Hematopoietic multipotent progenitor cell (in vitro differentiated cells): ENCODE results near the gene HAPSTR1. TPM values are rescaled to one million over a fixed set of nuclear protein-coding genes. Genes with fewer than 3 reads are reported as not detected.
"Not testable (repeated sequence)": the region's sequence is repeated elsewhere in the genome, so short reads cannot be mapped to it uniquely, and the experiment has no call there.

Experiments used
- DNase-seq, 3 donors: peaks; one replicate each; pipeline ENCODE4 v3.0.0-alpha.2; 2011 to 2015; ENCODE audit warnings: low read depth in 2 of 3, low spot score in 2 of 3
- total RNA-seq: library from RNA; depleted of rRNA; stranded (reverse); fragments of >200 nt; gene quantifications from one replicate; pipeline ENCODE4 v1.2.3, GENCODE V29; 2012

HAPSTR1 gene
- total RNA-seq, result 49.3 TPM

GRCh38 chr16:9090960-9091866 lies at the start of gene HAPSTR1:
Gene HAPSTR1 (plus strand): TSS chr16:9091644. CDS start chr16:9092045, 401 bp downstream.
- peak; percentile 99 to 100 (median 100) for DNase-seq

- DNase-seq, result no peak
Measured at GRCh38 chr16:9042533-9042932, 48.9 kb upstream of the HAPSTR1 start.

- no peak for DNase-seq
Measured at GRCh38 chr16:9042964-9043680, 48.3 kb upstream of the HAPSTR1 start.

DNA sequence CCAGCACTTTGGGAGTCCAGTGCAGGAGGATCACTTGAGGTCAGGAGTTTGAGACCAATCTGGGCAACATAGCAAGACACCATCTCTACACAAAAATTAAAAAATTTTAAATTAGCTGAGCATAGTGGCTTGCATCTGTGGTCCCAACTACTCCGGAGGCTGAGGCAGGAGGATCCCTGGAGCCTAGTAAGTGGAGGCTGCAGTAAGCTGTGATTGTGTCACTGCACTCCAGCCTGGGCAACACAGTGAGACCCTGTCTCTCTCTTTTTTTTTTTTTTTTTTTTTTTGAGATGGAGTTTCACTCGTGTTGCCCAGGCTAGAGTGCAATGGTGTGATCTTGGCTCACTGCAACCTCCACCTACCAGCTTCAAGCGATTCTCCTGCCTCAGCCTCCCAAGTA lies 45.9 kb upstream of the HAPSTR1 start:
- DNase-seq, result not testable (repeated sequence)

DNA sequence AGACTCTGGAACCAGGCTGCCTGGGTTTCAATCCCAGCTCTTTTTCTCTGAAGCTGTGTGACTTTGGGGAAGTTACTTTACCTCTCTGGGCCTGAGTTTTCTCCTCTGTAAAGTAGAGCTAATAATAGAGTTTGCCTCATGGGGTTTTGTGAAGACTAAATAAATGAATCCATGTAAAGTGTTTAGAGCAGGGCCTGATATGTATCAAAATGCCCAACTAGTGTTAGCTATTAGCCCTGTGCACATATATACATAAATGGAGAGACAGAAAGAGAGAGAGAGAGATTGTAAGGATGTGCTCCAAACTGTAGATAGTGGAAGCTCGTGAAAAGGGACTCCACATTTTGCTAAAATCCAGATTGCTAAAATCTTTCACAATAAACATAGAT lies 44.8 kb upstream of the HAPSTR1 start:
- DNase-seq, result no peak

DNA sequence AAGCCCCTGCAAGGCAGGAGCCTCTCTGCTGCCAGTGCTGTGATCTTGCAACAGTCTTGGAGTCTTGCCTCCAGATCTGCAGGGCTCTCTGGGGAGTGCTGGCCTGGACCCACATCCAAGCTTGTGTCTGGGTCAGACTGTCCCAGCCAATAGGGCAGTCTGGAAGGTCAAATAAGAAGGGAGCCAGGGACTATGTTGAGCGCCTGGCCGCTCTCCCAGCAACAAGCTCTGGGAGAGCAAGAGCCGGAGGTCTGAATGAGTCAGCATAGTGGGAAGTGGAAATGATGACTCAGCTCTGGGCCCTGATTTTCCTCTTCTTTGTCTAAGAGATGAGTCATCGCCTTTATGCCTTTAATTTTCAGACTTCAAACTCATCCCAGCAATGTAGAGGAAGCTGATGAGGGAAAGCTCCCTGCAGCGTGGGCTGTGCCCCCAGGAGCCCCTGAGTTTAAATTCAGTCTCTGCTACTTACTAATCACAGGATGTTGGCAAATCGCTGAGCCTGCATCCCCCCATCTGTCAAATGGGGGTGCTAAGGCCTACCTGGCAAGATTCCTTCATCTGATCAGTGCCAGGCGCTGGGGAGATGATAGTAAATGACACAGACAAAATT lies 43.6 kb upstream of the HAPSTR1 start:
- peak in 2 of 3 donors; percentile 88 to 91 for DNase-seq

- DNase-seq, result no peak
Measured at GRCh38 chr16:9048302-9048700, 43.1 kb upstream of the HAPSTR1 start.

DNA sequence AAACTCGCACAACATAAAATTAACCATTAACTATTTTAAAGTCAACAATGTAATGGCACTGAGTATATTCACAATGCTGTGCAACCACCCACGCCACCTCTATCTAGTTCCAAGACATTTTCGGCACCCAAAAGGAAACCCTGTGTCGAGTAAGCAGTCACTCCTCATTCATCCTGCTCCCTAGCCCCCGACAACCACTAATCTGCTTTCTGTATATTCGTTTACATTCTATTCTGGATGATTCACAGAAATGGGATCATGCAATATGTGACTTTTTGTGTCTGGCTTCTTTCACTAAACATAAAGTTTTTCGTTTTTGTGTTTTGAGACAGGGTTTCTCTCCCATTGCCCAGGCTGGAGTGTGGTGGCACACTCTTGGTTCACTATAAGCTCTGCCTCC lies 42.2 kb upstream of the HAPSTR1 start:
- DNase-seq, result no peak

DNA sequence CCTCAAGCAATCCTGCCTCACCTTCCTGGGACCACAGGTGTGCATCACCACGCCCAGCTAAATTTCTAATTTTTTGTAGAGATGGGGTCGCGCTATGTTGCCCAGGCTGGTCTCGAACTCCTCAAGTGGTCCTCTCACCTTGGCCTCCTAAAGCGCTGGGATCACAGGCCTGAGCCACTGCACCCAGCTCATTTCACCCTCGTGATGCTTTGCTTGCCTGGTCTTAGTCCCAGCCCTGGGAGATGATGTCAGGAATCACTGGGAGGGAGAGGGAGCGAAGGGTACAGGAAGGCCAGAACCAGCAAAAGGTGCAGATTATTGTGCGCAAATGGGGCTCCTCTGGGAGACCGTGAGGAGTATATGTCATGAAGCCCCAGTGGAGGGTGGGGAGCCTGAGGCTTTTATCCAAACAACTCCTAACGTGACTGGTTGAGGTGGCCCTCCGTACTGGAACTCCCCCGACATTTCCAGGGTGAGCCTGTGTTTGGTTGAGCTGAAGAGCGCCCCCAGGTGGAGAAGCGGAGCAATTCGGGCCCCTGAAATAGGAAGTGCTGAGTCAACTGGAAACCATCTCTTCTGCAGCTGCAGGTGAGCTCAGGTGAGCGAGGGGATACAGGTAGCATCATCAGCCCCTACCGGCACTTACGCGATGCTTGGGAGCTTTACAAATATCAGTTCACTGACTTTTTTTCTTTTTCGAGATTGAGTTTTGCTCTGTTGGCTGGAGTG lies 41.2 kb upstream of the HAPSTR1 start:
- peak in 2 of 3 donors; percentile 35 to 52 for DNase-seq

- DNase-seq, result peak in 2 of 3 donors; percentile 29 to 33
Measured at GRCh38 chr16:9053006-9053601, 38.3 kb upstream of the HAPSTR1 start.

- no peak for DNase-seq
Measured at GRCh38 chr16:9054460-9054859, 37.0 kb upstream of the HAPSTR1 start.

DNA sequence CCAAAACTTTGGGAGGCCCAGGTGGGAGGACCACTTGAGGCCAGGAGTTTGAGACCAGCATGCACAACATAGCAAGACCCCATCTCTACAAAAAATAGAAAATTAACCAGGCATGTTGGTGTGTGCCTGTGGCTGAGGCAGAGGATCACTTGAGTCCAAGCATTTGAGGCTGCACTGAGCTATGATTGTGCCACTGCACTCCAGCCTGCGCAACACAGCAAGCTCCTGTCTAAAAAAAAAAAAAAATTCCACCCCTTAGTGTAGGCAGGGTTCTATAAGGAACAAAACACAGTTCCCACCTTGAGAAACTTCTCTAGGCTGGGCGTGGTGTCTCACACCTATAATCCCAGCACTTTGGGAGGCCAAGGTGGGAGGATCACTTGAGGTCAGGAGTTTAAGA lies 36.3 kb upstream of the HAPSTR1 start:
- no peak for DNase-seq

DNA sequence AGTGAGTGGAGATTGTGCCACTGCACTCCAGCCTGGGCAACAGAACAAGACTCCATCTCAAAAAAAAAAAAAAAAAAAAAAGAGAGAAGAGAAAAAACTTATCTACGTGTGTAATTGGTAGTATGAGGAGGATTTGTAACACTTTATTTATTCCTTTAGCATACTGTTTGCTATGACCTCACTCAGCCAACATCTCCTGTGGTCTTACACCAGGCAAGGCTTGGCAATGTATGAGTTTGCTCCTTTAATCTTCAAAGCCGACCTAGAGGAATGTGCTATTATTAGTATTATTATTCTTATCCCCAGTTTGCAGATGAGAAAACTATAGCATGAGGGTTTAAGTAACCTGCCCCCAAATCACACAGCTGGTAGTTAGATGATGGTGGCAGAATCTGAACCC lies 35.8 kb upstream of the HAPSTR1 start:
- no peak for DNase-seq

DNA sequence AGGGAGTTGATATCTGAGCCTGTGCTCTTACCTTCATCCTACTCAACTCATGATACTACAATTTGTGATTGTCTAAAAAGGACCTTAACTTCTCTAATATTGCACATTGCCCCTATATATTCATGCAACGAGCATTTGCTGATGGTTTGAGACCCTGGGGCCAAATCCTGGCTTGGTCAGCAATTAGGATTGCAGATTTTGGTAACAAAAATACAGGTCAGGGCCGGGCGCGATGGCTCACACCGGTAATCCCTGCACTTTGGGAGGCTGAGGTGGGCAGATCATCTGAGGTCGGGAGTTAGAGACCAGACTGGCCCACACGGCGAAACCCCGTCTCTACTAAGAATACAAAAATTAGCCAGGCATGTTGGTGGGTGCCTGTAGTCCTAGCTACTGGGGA lies 35.4 kb upstream of the HAPSTR1 start:
- no peak for DNase-seq

DNA sequence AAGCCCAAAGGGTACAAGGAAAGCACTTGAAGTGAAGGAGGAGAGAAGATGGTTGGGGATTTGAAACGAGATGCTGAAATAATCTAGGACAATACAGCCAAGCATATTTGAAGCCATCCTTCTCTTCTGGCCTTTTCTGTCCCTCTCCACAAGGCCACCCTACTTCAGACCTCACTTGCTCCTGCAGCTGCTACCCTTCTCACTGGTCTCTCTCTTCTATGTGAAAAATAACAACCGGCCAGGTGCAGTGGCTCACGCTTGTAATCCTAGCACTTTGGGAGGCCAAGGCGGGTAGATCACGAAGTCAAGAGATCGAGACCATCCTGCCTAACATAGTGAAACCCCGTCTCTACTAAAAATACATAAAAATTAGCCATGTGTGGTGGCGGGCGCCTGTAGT lies 33.2 kb upstream of the HAPSTR1 start:
- DNase-seq, result no peak

DNA sequence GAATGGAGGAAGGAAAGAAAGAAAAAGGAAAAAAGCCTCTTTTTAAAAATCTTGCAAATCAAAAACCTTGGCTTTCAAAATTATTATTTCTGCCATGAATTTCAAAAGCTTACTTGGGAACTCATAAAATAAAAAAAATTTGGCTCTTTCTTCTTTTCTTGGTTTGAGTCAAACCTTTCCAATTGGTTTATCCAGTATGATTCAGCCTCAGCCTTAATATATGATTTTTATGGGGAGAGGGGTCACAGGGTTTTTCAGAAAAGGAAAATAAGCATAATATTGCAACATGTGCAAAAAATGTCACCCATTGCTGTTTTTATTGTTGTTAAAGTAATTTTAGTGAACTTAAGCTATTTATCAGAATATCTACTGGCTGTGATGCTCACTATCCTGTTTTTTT lies 31.2 kb upstream of the HAPSTR1 start:
- DNase-seq, result no peak

DNA sequence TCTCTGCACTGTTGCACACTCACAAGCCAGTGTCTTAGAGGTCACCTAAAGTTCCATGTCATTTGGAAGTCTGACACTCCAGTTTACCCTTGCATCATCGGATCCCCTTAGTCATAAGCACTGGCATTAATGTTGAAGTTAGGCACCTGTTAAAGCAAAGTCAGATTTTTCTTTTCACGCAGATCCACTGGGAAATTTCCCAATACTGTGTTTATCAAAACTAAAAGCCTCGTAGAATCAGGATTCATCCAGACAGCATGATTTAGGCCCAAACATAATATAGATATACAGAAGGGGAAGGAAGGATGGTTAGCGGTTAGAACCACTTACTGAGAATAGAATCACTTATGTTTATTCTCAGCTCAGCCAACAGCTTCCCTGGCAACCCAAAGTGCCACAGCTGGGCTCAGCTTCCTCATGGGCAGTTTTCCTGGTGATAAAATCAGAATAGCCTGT lies 30.1 kb upstream of the HAPSTR1 start:
- peak in 2 of 3 donors; percentile 47 to 71 for DNase-seq

DNA sequence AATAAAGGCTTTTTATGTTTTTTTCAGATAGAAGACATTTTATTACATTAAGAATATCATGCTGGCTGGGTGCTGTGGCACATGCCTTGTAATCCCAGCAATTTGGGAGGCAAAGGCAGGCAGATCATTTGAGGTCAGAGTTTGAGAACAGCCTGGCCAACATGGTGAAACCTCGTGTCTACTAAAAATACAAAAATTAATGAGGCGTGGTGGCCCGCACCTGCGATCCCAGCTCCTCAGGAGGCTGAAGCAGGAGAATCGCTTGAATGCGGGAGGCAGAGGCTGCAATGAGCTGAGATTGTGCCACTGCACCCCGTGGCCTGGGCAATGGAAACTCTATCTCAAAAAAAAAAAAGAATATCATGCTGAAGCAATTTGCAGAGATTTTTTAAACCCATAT lies 29.1 kb upstream of the HAPSTR1 start:
- no peak for DNase-seq

GRCh38 chr16:9065077-9065476 lies 26.4 kb upstream of the HAPSTR1 start:
- no peak for DNase-seq

- no peak for DNase-seq
Measured at GRCh38 chr16:9068886-9069285, 22.6 kb upstream of the HAPSTR1 start.
